ENCODE results near the gene SYT14.
"Not testable (repeated sequence)": the region's sequence is repeated elsewhere in the genome, so short reads cannot be mapped to it uniquely, and the experiment has no call there.

Gene SYT14

DNA sequence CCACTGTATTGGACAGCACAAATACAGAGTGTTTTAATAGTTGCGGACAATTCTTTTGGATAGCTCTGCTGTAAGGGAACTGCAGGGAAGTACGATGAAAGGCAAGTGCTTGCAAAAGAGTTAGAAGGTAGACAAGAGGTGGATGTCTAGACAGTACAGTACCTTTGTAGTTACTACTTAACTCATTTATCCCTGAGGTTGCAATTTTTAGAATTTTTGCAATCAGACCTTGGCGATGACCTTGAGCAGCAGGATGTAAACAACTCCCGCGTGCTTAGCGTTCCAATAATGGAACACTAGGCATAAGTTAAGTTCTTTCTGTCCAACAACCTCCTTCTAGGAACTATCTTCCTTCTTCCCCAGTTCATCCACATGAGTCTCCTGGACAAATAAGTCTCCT, 1.9 kb upstream of the SYT14 start:
- DNase-seq (ENCODE audit: low read depth), result no peak

DNA sequence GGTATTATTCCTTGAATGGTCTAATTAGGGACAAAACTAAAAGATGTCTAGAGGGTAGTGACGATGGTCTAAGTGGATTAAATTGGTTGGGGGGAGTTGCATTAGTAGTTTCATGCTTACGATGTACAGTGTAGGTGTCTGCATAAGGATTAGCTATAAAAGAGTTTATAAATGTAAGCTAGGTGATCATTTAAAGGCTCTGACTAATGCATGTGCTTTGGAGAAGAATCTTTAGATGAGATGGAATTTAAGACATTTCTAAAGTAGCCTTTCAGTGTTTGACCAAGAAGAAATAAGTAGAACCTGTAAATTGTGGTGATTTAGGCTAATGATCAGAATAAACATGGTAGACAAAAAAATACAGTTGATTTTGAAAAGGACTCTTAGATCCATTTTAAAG, 7.4 kb downstream of the SYT14 start:
- no peak for DNase-seq (ENCODE audit: low read depth)

GRCh38 chr1:209948155-209948554, 10.1 kb downstream of the SYT14 start:
- no peak for DNase-seq (ENCODE audit: low read depth)

GRCh38 chr1:209956116-209956515, 18.1 kb downstream of the SYT14 start:
- DNase-seq (ENCODE audit: low read depth), result no peak

- no peak for DNase-seq (ENCODE audit: low read depth)
Measured at GRCh38 chr1:209959623-209960022, 21.6 kb downstream of the SYT14 start.

DNA sequence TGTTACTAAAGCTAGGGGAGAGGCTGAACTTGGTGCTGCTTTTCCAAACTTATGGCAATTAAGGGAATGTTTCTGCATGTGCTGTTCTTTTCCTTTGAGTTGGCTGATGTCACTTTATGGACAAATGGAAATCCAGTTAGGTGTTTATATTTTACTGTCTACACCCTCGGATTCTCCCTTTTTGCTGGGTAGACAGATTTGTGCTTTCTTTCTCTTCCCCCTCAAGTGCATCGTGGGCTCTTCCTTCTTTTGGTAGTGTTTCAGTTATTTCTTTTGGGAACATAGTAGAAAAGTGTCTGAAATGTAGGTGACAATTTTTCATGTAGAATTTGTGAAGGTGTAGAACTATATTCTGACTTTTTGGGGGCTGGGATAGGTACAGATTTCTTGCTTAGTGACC, 22.9 kb downstream of the SYT14 start:
- no peak for DNase-seq (ENCODE audit: low read depth)

GRCh38 chr1:209962388-209962787, 24.4 kb downstream of the SYT14 start:
- DNase-seq (ENCODE audit: low read depth), result no peak

DNA sequence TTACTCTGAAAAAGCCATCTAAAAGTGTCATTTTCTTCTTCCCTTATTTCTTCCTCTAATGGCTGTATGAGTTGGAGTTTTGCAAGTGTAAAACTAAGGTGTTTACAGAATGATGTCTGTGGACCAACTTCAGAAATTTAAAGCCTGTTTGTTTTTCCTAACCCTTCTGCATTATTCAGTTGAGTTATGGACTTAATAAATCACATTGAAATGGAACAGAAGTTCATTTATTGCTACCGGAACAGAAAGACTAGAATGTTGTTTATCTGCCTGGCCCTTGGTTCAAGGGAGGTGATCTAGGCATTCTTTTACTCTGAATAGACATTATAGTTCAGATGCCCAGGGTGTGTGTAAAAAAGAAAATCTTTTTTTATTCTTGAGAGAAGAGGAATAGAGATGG, 24.8 kb downstream of the SYT14 start:
- no peak for DNase-seq (ENCODE audit: low read depth)

DNA sequence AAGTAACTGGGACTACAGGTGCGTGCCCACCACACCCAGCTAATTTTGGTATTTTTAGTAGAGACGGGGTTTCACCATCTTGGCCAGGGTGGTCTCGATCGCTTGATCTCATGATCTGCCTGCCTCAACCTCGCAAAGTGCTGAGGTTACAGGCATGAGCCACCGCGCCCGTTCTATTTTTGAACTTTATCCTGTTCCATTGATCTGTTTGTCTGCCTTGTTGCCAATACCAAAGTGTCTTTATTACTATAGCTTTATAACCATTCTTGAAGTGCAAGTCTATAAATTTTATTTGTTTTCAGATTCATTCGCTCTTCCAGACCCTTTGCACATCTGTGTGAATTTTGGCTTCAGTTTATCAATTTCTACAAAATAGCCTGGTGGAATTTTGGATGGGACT, 28.0 kb downstream of the SYT14 start:
- DNase-seq (ENCODE audit: low read depth), result no peak

- DNase-seq (ENCODE audit: low read depth), result not testable (repeated sequence)
Measured at GRCh38 chr1:209978721-209979120, 40.7 kb downstream of the SYT14 start.

GRCh38 chr1:209983953-209984352, 45.9 kb downstream of the SYT14 start:
- no peak for DNase-seq (ENCODE audit: low read depth)

DNA sequence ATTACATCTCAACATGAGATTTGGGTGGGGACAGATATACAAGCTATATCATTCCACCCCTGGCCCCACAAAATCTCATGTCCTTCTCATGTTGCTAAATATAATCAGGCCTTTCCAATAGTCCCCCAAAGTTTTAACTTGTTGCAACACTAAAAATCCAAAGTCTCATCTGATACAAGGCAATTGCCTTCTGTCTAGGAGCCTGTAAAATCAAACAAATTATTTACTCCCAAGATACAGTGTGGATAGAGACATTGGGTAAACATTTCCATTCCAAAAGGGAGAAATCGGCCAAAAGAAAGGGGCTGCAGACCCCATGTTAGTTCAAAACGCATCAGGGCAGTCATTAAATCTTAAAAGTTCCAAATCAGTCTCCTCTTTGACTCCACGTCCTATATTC, 47.0 kb downstream of the SYT14 start:
- no peak for DNase-seq (ENCODE audit: low read depth)

DNA sequence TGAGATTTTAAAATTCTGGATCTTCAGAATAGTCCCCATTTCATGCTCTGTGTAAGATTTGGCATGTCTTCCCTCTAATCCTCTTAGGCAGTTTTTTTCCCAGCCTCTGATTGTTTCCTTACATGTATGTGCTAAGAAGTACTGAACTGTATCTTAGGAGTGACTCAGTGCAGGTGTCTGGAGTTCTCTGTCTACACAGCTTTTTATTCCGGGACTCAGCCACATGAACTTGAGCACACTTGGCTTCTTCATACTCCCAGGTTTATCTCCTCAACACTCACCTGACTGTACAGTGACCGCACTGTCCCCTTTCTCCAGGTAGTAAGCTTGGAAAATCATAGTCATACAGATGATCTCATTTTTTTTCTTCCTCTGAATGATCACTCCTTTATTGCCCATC, 50.7 kb downstream of the SYT14 start:
- DNase-seq (ENCODE audit: low read depth), result no peak

- DNase-seq (ENCODE audit: low read depth), result peak; percentile 4
Measured at GRCh38 chr1:209989525-209989924, 51.5 kb downstream of the SYT14 start.

DNA sequence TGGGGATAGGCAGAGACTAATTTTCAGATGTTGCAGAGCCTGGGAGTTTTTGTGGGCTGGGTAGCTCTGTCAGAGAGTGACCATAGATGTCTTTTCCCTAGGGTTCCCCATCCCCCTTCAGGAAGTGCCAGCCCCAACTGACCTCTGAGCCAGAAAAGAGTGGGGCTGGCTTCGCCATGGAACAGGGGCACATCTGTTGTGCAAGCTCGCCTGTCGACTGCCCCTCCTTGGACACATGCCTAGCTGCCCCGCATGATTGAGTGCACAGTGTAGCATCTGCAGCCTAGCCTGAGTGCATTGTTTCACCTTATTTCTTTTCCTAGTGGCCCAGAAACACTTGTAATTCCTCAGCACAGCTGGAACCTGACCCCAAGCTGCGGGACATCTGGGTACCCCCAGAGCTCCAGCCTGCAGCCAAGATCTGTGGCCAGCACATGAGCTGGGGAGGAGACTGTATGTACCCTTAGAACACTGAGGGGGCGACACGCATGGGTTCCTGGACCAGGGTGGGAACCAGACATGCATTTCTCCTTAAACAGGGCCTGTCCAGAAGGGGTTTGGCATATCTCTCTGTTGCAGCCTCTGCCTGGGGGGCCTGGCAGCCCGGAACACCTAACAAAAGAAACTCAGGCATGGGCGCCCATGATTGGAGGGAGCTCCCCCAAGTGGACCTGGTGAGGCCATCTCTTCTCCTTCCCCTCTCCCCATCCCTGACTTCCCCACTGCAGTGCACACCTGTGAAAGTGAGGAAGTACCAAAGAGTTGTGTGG, 55.2 kb downstream of the SYT14 start:
- no peak for DNase-seq (ENCODE audit: low read depth)

- no peak for DNase-seq (ENCODE audit: low read depth)
Measured at GRCh38 chr1:209996348-209996747, 58.3 kb downstream of the SYT14 start.

- no peak for DNase-seq (ENCODE audit: low read depth)
Measured at GRCh38 chr1:209999005-209999404, 61.0 kb downstream of the SYT14 start.

- no peak for DNase-seq (ENCODE audit: low read depth)
Measured at GRCh38 chr1:210001751-210002150, 63.7 kb downstream of the SYT14 start.

DNA sequence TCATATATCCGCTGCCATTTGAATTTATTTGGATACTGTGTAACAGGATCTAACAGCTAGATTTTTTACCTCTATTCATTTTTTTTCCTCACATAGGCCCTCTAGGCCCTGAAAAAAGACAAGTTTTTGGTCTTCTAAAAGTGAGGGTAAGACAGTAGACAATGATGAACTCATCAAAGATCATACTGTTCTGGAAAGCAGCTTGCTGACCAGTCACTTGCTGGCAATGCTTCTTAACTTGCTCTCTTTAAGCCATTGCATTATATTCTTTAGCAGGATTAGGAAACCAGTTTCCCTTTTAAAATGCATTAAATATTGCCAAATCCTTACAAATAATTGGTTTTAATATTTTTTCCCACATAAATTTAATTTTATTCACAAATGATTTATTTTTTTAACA, 65.5 kb downstream of the SYT14 start:
- DNase-seq (ENCODE audit: low read depth), result no peak

DNA sequence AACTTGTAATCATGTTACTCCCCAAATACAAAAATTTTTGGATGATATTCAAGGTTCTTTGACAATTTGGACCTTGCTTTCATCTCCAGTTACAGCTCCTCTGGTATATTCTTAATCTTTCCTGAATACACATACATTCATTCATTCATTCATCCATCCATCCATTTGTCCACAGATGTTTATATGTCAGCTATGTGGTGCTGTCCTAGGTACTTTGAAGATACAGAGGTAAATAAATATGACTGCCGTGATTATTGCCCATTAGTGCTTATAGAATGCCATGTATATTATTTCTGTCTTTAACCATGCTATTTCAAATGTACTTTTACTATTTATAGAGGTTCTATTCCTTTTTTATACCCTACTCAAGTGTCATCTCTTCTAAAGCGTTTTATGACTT, 72.1 kb downstream of the SYT14 start:
- DNase-seq (ENCODE audit: low read depth), result no peak

DNA sequence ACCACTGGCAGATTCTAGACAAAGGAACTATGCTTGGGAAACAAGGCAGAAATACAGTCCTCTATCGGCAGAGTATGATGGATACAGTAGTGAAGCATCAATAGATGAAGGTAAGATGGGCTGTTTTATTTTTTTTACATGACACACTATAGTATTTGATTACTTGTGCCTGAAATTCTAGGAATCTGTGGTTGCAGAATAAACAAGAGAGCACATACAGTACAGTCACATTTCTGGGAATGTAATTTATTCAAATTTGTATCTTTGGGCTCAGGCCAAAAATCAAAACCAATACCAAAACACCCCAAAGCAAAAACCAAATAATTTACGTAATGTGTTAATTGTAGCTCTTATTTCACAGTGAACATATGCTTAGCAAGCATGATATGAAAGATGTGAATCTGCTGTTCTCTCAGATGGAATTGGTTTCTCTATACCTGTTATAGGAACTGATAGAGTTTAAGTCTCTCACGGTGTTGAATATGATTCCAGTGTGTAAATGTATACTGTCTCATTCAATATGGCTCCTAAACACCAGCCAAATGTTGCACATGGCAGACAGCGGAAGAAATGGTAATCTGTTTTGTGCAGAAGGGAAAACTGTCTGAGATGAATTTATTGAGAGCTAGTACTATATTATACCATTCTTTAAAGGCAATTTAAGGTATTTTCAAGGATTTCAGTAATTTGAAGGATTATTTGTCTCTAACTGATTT, 83.3 kb downstream of the SYT14 start:
- DNase-seq (ENCODE audit: low read depth), result no peak

DNA sequence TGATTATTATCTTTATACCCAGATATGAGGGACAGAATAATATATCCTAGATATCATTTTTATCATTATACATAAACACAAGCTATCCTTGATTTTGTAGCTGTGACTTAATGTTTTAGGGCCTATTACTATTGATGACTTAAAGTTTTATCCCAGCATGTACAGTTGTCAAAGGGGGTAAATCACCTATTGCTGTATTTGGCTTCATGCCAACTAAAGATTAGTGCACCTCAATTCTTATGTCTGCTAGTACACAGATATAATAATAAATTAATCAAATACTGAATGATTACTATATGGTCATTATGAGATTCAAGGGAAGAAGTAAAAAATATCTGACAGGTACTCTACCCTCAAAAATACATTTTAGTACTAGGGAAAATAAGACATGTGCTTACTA, 84.0 kb downstream of the SYT14 start:
- DNase-seq (ENCODE audit: low read depth), result no peak

DNA sequence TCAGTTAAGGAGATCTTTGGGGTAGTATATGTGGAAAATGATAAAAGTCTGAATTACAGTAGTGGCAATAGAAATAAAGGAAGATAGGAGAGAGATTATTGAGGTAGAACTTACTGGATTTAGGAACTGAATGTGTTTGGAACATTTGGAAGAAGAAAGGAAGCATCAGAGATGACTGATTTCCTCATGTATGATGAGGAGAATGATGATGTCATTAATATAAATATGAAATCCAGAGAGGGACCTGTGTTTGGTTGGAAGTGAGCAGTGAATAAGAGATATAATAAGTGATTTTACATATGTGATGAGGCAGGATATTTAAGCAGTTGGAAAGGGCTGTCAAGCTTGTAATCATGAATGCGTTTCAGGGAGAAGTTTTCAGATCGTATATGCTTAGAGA, 86.3 kb downstream of the SYT14 start:
- DNase-seq (ENCODE audit: low read depth), result no peak

GRCh38 chr1:210024996-210025395, 87.0 kb downstream of the SYT14 start:
- no peak for DNase-seq (ENCODE audit: low read depth)

All from fibroblast of gingiva (primary cell).